HepG2 (cell line): ENCODE data around the gene RANBP3L. TPM values are rescaled to one million over a fixed set of nuclear protein-coding genes. Genes with fewer than 3 reads are reported as not detected.

Experiments
- HNRNPUL1 ChIP-seq: fragments of 200-400 bp; formaldehyde crosslinking; IDR thresholded peaks from 2 replicates; pipeline ENCODE4 v1.6.1; 2017; ENCODE audit warnings: low read depth, mild to moderate bottlenecking, low read length, moderate library complexity
- KAT2B ChIP-seq: fragments of 150-350 bp; IDR thresholded peaks from 2 replicates; pipeline ENCODE4 v1.6.1; 2014; ENCODE audit warnings: low read depth, low read length, borderline replicate concordance
- MED1 ChIP-seq: sonication (generic); formaldehyde crosslinking; IDR thresholded peaks from 2 replicates; pipeline ENCODE4 v1.4.0; 2020; ENCODE audit warnings: missing genetic modification reagents
- MEIS1 ChIP-seq: sonication (generic); formaldehyde crosslinking; IDR thresholded peaks from 2 replicates; pipeline ENCODE4 v1.9.0; 2021; ENCODE audit warnings: mild to moderate bottlenecking, missing genetic modification reagents, moderate library complexity, borderline replicate concordance
- NCOA1 ChIP-seq: sonication (generic); formaldehyde crosslinking; IDR thresholded peaks from 2 replicates; pipeline ENCODE4 v1.9.0; 2021; ENCODE audit warnings: missing genetic modification reagents
- NR2F2 ChIP-seq: IDR thresholded peaks from 2 replicates; pipeline ENCODE4 v1.6.1; 2012; ENCODE audit warnings: low read depth, inconsistent platforms, borderline replicate concordance
- POLR2A ChIP-seq, 2 experiments: IDR thresholded peaks; 2 replicates each; pipeline ENCODE4 v1.6.1; 2011; ENCODE audit warnings: low read depth in 2 of 2, low read length in 2 of 2, mild to moderate bottlenecking in 1 of 2, moderate library complexity in 1 of 2; ENCODE audit not compliant: insufficient read depth in 1 of 2
- RBFOX2 ChIP-seq: fragments of 200-400 bp; formaldehyde crosslinking; IDR thresholded peaks from 2 replicates; pipeline ENCODE4 v1.6.1; 2017; ENCODE audit warnings: low read depth, mild to moderate bottlenecking, low read length
- SRSF4 ChIP-seq: fragments of 200-400 bp; formaldehyde crosslinking; IDR thresholded peaks from one replicate; pipeline ENCODE4 v1.6.1; 2018; ENCODE audit warnings: mild to moderate bottlenecking, low read depth, low read length, moderate library complexity; ENCODE audit not compliant: poor library complexity, severe bottlenecking
- TBX3 ChIP-seq: fragments of 450-650 bp; IDR thresholded peaks from 2 replicates; pipeline ENCODE4 v1.6.1; 2017; ENCODE audit warnings: antibody characterized with exemption, mild to moderate bottlenecking, inconsistent platforms, borderline replicate concordance
- TMF1 ChIP-seq: sonication (generic); formaldehyde crosslinking; IDR thresholded peaks from 2 replicates; pipeline ENCODE4 v1.8.1; 2022; ENCODE audit warnings: low read depth, missing genetic modification reagents
- ZNF10 ChIP-seq: sonication (generic); formaldehyde crosslinking; IDR thresholded peaks from 2 replicates; pipeline ENCODE4 v1.4.0; 2020; ENCODE audit warnings: mild to moderate bottlenecking, low read depth, missing genetic modification reagents, borderline replicate concordance
- ZNF207 ChIP-seq: fragments of 450-650 bp; IDR thresholded peaks from 2 replicates; pipeline ENCODE4 v1.6.1; 2016; ENCODE audit warnings: antibody characterized with exemption, borderline replicate concordance
- ZNF296 ChIP-seq: sonication (generic); formaldehyde crosslinking; conservative IDR thresholded peaks from 2 replicates; pipeline ENCODE4 v1.5.0; 2020; ENCODE audit warnings: mild to moderate bottlenecking, missing genetic modification reagents
- ZNF432 ChIP-seq: sonication (generic); formaldehyde crosslinking; IDR thresholded peaks from 2 replicates; pipeline ENCODE4 v1.5.0; 2020; ENCODE audit warnings: missing genetic modification reagents, mild to moderate bottlenecking, borderline replicate concordance
- ZNF557 ChIP-seq: sonication (generic); formaldehyde crosslinking; IDR thresholded peaks from 2 replicates; pipeline ENCODE4 v1.4.0; 2020; ENCODE audit warnings: missing genetic modification reagents
- ZNF7 ChIP-seq: IDR thresholded peaks from 2 replicates; pipeline ENCODE4 v1.6.1; 2016; ENCODE audit warnings: missing biosample characterization, missing genetic modification reagents
- polyA plus RNA-seq, 8 experiments: library from polyadenylated mRNA; depleted of rRNA in 3 of 8; stranded (reverse) in 7 of 8; unstranded in 1 of 8; fragments of >200 nt; fragmentation: Illumina TruSeq in 4 of 8; extraction: Trizol in 4 of 8; gene quantifications; 2 replicates each; pipeline versions ENCODE4 v1.2.1 to v1.2.3, GENCODE V29; 2011 to 2016; ENCODE audit warnings: low read depth in 4 of 8, missing spikeins in 1 of 8, mixed read lengths in 1 of 8; ENCODE audit not compliant: insufficient read depth in 1 of 8
- total RNA-seq, 5 experiments: library from RNA; depleted of rRNA; stranded (reverse); fragments of >200 nt; fragmentation: Illumina TruSeq; extraction: Trizol; gene quantifications; 2 replicates each; pipeline ENCODE4 v1.2.3, GENCODE V29; 2016; ENCODE audit warnings: low read depth in 1 of 5
- TF ChIP-seq, protein P1 (sequence below): sonication (generic); formaldehyde crosslinking; IDR thresholded peaks from 2 replicates; pipeline ENCODE4 v1.5.0; 2020; ENCODE audit warnings: missing genetic modification reagents
- TF ChIP-seq, protein P2 (sequence below), 2 experiments: IDR thresholded peaks; 2 replicates each; pipeline ENCODE4 v1.6.1; 2011 to 2012; ENCODE audit warnings: low read length in 2 of 2, borderline replicate concordance in 1 of 2, low read depth in 1 of 2, mild to moderate bottlenecking in 1 of 2, moderate library complexity in 1 of 2
- TF ChIP-seq, protein P3 (sequence below): sonication (generic); formaldehyde crosslinking; IDR thresholded peaks from 2 replicates; pipeline ENCODE4 v1.5.0; 2020; ENCODE audit warnings: mild to moderate bottlenecking, missing genetic modification reagents
- TF ChIP-seq, protein P4 (sequence below): sonication (generic); formaldehyde crosslinking; IDR thresholded peaks from 2 replicates; pipeline ENCODE4 v1.4.0; 2020; ENCODE audit warnings: low read depth, mild to moderate bottlenecking, missing genetic modification reagents

The RANBP3L gene
- total and polyA plus RNA-seq, 2 of the 13 experiments (the other 11 are each of a cell fraction or from before 2014, with no cell fraction given) = 0.09 TPM; not detected in 1

DNA sequence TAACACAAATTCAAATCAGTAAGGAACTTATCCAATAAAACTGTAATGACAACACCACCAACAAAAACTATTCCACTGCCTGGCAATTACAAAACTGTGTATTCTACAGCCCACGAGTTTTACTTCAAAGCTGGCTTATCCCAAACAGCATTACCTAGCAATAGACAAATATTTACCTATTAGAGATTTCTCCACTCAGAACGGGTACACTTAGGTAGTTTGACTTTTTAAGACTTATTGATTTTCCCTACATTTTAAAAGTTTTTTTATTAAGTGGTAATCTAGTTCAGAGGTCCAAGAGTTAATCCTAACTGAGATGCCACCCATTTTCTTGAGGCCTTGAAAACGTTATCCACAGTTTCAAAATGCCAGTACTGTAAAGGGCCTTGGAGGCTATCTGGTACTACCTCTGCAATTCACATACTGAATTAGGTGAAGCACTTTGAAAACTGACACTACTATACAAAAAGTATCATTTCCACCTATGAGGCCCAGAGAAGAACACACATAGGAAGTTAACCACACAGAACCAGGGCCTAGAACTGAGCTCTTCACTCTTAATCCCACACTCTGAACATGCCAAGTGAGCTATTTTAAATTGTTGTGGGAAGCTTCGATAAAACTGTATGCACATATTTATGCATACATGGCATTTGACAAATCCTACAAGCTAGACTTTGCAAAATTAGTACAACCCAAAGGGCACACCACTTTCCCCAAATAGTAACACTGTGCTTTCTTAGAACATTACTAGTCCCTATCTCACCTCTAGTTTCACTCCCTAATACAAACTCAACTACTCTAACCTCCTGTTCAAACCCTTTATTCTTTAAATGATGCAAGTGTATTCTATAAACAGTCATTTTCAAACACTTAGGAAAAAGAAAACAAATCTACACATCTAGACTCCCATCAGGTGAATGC, 62.1 kb downstream of the RANBP3L start (continued):
- no peak for TF ChIP-seq ZNF10
- peak in 1 of 2 experiments; percentile 61; a peak in 3 of 4 replicates for TF ChIP-seq POLR2A (IDR thresholded peaks at IDR 0.05; ENCODE audit: insufficient read depth in 1 of 2, low read depth in 2 of 2, low read length in 2 of 2)
- TF ChIP-seq MEIS1 = no peak
- TF ChIP-seq, protein P1, sequence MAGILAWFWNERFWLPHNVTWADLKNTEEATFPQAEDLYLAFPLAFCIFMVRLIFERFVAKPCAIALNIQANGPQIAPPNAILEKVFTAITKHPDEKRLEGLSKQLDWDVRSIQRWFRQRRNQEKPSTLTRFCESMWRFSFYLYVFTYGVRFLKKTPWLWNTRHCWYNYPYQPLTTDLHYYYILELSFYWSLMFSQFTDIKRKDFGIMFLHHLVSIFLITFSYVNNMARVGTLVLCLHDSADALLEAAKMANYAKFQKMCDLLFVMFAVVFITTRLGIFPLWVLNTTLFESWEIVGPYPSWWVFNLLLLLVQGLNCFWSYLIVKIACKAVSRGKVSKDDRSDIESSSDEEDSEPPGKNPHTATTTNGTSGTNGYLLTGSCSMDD (CRISPR knock-in tag) = no peak
- peak; percentile 16; the same call in 1 of the 2 replicates for TF ChIP-seq KAT2B
- no peak for TF ChIP-seq ZNF7 (CRISPR knock-in tag)
- no peak for TF ChIP-seq ZNF432 (CRISPR knock-in tag)
- TF ChIP-seq TMF1 (CRISPR knock-in tag) = no peak
- TF ChIP-seq RBFOX2 = no peak
- TF ChIP-seq MED1 = peak; percentile 85
- TF ChIP-seq ZNF207 = no peak
- no peak for TF ChIP-seq SRSF4
- peak; percentile 66; the same call in 1 of the 2 replicates for TF ChIP-seq NCOA1 (CRISPR knock-in tag)
- no peak for TF ChIP-seq HNRNPUL1
- TF ChIP-seq, protein P2, sequence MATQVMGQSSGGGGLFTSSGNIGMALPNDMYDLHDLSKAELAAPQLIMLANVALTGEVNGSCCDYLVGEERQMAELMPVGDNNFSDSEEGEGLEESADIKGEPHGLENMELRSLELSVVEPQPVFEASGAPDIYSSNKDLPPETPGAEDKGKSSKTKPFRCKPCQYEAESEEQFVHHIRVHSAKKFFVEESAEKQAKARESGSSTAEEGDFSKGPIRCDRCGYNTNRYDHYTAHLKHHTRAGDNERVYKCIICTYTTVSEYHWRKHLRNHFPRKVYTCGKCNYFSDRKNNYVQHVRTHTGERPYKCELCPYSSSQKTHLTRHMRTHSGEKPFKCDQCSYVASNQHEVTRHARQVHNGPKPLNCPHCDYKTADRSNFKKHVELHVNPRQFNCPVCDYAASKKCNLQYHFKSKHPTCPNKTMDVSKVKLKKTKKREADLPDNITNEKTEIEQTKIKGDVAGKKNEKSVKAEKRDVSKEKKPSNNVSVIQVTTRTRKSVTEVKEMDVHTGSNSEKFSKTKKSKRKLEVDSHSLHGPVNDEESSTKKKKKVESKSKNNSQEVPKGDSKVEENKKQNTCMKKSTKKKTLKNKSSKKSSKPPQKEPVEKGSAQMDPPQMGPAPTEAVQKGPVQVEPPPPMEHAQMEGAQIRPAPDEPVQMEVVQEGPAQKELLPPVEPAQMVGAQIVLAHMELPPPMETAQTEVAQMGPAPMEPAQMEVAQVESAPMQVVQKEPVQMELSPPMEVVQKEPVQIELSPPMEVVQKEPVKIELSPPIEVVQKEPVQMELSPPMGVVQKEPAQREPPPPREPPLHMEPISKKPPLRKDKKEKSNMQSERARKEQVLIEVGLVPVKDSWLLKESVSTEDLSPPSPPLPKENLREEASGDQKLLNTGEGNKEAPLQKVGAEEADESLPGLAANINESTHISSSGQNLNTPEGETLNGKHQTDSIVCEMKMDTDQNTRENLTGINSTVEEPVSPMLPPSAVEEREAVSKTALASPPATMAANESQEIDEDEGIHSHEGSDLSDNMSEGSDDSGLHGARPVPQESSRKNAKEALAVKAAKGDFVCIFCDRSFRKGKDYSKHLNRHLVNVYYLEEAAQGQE (IDR thresholded peaks at IDR 0.05; ENCODE audit: borderline replicate concordance in 1 of 2, low read depth in 1 of 2, low read length in 2 of 2) = no peak
- TF ChIP-seq TBX3 = peak; percentile 74; the same call in 1 of the 2 replicates
- TF ChIP-seq, protein P3, sequence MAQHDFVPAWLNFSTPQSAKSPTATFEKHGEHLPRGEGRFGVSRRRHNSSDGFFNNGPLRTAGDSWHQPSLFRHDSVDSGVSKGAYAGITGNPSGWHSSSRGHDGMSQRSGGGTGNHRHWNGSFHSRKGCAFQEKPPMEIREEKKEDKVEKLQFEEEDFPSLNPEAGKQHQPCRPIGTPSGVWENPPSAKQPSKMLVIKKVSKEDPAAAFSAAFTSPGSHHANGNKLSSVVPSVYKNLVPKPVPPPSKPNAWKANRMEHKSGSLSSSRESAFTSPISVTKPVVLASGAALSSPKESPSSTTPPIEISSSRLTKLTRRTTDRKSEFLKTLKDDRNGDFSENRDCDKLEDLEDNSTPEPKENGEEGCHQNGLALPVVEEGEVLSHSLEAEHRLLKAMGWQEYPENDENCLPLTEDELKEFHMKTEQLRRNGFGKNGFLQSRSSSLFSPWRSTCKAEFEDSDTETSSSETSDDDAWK (CRISPR knock-in tag) = no peak
- TF ChIP-seq NR2F2 = peak; percentile 57
- no peak for TF ChIP-seq ZNF557 (CRISPR knock-in tag)
- TF ChIP-seq, protein P4, sequence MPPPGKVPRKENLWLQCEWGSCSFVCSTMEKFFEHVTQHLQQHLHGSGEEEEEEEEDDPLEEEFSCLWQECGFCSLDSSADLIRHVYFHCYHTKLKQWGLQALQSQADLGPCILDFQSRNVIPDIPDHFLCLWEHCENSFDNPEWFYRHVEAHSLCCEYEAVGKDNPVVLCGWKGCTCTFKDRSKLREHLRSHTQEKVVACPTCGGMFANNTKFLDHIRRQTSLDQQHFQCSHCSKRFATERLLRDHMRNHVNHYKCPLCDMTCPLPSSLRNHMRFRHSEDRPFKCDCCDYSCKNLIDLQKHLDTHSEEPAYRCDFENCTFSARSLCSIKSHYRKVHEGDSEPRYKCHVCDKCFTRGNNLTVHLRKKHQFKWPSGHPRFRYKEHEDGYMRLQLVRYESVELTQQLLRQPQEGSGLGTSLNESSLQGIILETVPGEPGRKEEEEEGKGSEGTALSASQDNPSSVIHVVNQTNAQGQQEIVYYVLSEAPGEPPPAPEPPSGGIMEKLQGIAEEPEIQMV (CRISPR knock-in tag) = no peak
- no peak for TF ChIP-seq ZNF296
